Chondrocyte (in vitro differentiated cells): ENCODE measurements around the gene MICAL3. TPM values are rescaled to one million over a fixed set of nuclear protein-coding genes. Genes with fewer than 3 reads are reported as not detected.

Source experiments
- DNase-seq: peaks from one replicate; pipeline ENCODE4 v3.0.0; 2021; ENCODE audit warnings: mixed read lengths, low spot score
- H3K27ac Mint-ChIP-seq: one replicate; pipeline ENCODE4 v1.8.0; 2021; ENCODE audit warnings: mild to moderate bottlenecking, moderate library complexity, mixed read lengths; ENCODE audit not compliant: unreplicated experiment
- H3K27me3 Mint-ChIP-seq: 2 replicates; pipeline ENCODE4 v1.8.0; 2021; ENCODE audit warnings: low read depth, mixed read lengths
- H3K36me3 Mint-ChIP-seq: 2 replicates; pipeline ENCODE4 v1.8.0; 2021; ENCODE audit warnings: low read depth, mixed read lengths
- H3K4me1 Mint-ChIP-seq: 2 replicates; pipeline ENCODE4 v1.8.0; 2021; ENCODE audit warnings: low read depth, mild to moderate bottlenecking, mixed read lengths
- H3K4me3 Mint-ChIP-seq: one replicate; pipeline ENCODE4 v1.8.0; 2021; ENCODE audit warnings: mild to moderate bottlenecking, moderate library complexity, mixed read lengths; ENCODE audit not compliant: unreplicated experiment
- H3K9me3 Mint-ChIP-seq: 2 replicates; pipeline ENCODE4 v1.8.0; 2021; ENCODE audit warnings: low read depth, mixed read lengths
- CTCF ChIP-seq: fragments of 200-600 bp; sonication (generic); IDR thresholded peaks from 2 replicates; pipeline ENCODE4 v1.5.0; 2021; ENCODE audit warnings: antibody characterized with exemption, mild to moderate bottlenecking, moderate library complexity
- total RNA-seq: library from RNA; stranded (reverse); gene quantifications from 3 replicates; pipeline ENCODE4 v1.2.1, GENCODE V29; 2021

The MICAL3 gene
- total RNA-seq, 1 donor from 2014 or later: 68.2 TPM

GRCh38 chr22:17903564-17904295 is 120.6 kb downstream of the MICAL3 start:
- no peak overlapping the region for H3K4me3 Mint-ChIP-seq
- H3K4me1 Mint-ChIP-seq: peaks cover 4% of the 10 kb centered on the region
- no peak for TF ChIP-seq CTCF
- no peak for DNase-seq
- no peaks in the 10 kb centered on the region for H3K27me3 Mint-ChIP-seq
- peaks cover 28% of the 10 kb centered on the region for H3K36me3 Mint-ChIP-seq
- H3K27ac Mint-ChIP-seq: no peak overlapping the region
- no peaks in the 10 kb centered on the region for H3K9me3 Mint-ChIP-seq

GRCh38 chr22:17902960-17903359 is 121.4 kb downstream of the MICAL3 start:
- Mint-ChIP-seq H3K9me3 (no peaks in the 10 kb centered on the region), H3K36me3 (peaks cover 28% of the 10 kb centered on the region), H3K4me1 (peaks cover 4% of the 10 kb centered on the region), H3K4me3 (no peak overlapping the region), H3K27ac (no peak overlapping the region), H3K27me3 (no peaks in the 10 kb centered on the region)
- TF ChIP-seq CTCF: no peak
- no peak for DNase-seq

GRCh38 chr22:17898375-17898774 is 126.0 kb downstream of the MICAL3 start:
- no peaks in the 10 kb centered on the region for H3K4me1 Mint-ChIP-seq
- TF ChIP-seq CTCF: no peak
- no peak for DNase-seq
- no peak overlapping the region for H3K27ac Mint-ChIP-seq
- no peaks in the 10 kb centered on the region for H3K27me3 Mint-ChIP-seq
- no peak overlapping the region for H3K4me3 Mint-ChIP-seq
- H3K36me3 Mint-ChIP-seq: peaks cover 33% of the 10 kb centered on the region
- H3K9me3 Mint-ChIP-seq: no peaks in the 10 kb centered on the region

- H3K9me3 Mint-ChIP-seq: no peaks in the 10 kb centered on the region
- H3K27me3 Mint-ChIP-seq: no peaks in the 10 kb centered on the region
- no peaks in the 10 kb centered on the region for H3K4me1 Mint-ChIP-seq
- no peak for TF ChIP-seq CTCF
- no peak overlapping the region for H3K27ac Mint-ChIP-seq
- H3K36me3 Mint-ChIP-seq: peaks cover 37% of the 10 kb centered on the region
- DNase-seq: no peak
- H3K4me3 Mint-ChIP-seq: no peak overlapping the region
Measured at GRCh38 chr22:17897858-17898257, 126.5 kb downstream of the MICAL3 start.

GRCh38 chr22:17897426-17897825 is 126.9 kb downstream of the MICAL3 start:
- DNase-seq: no peak
- no peak for TF ChIP-seq CTCF
- Mint-ChIP-seq H3K9me3 (no peaks in the 10 kb centered on the region), H3K4me1 (no peaks in the 10 kb centered on the region), H3K27me3 (no peaks in the 10 kb centered on the region), H3K36me3 (peaks cover 40% of the 10 kb centered on the region), H3K27ac (no peak overlapping the region), H3K4me3 (no peak overlapping the region)
